Prostate gland (tissue), 2 donors: ENCODE data around the gene FAM20A. TPM values are rescaled to one million over a fixed set of nuclear protein-coding genes. Genes with fewer than 3 reads are reported as not detected.

Experiments used
- DNase-seq: peaks from one replicate; pipeline ENCODE4 v3.0.0-alpha.2; 2019; ENCODE audit warnings: low spot score
- H3K27ac ChIP-seq, 2 donors: fragments of 200-600 bp; sonication (generic); 2 replicates each; pipeline ENCODE4 v1.5.1; 2017 to 2019
- H3K27me3 ChIP-seq: fragments of 200-600 bp; sonication (generic); replicated peaks from 2 replicates; pipeline ENCODE4 v1.5.1; 2019; ENCODE audit not compliant: insufficient read depth
- H3K36me3 ChIP-seq, 2 donors: fragments of 200-600 bp; sonication (generic); 1 replicate in 1 of 2; 2 replicates in 1 of 2; pipeline versions ENCODE4 v1.5.1 to v1.8.1; 2017 to 2019
- H3K4me1 ChIP-seq: fragments of 200-600 bp; sonication (generic); replicated peaks from 2 replicates; pipeline ENCODE4 v1.5.1; 2019
- H3K4me3 ChIP-seq, 2 donors: fragments of 200-600 bp; sonication (generic); 2 replicates each; pipeline ENCODE4 v1.5.1; 2017 to 2019
- H3K9me3 ChIP-seq: fragments of 200-600 bp; sonication (generic); 2 replicates; pipeline ENCODE4 v1.5.1; 2017
- POLR2A ChIP-seq: fragments of 450-650 bp; IDR thresholded peaks from one replicate; pipeline ENCODE4 v1.6.1; 2016; ENCODE audit warnings: antibody characterized with exemption, mild to moderate bottlenecking
- POLR2AphosphoS5 ChIP-seq: sonication (generic); formaldehyde crosslinking; IDR thresholded peaks from one replicate; pipeline ENCODE4 v1.6.1; 2017; ENCODE audit warnings: antibody characterized with exemption
- WGBS: methylation state at CpG from one replicate; pipeline ENCODE4 v1.1.5; 2018; 5-methylcytosine and 5-hydroxymethylcytosine counted together
- intact Hi-C: fragments of 100-400 bp; cut with DNase I; formaldehyde crosslinking; loops from one replicate; pipeline ENCODE4 v1.14.2; 2022
- total RNA-seq, 2 donors: library from RNA; depleted of rRNA; stranded (reverse); fragments of >200 nt; gene quantifications; one replicate each; pipeline ENCODE4 v1.1.0, GENCODE V29; 2016
- TF ChIP-seq, protein P1 (sequence below), 4 experiments: fragments of 200-600 bp in 2 of 4; fragments of 450-650 bp in 2 of 4; sonication (generic) in 2 of 4; IDR thresholded peaks; 1 replicate in 3 of 4; 2 replicates in 1 of 4; pipeline ENCODE4 v1.5.1; 2016 to 2019; ENCODE audit warnings: antibody characterized with exemption in 4 of 4, mild to moderate bottlenecking in 2 of 4, moderate library complexity in 2 of 4

FAM20A gene
- total RNA-seq, 2 donors from 2014 or later = 0.14 to 47.7 TPM

DNA sequence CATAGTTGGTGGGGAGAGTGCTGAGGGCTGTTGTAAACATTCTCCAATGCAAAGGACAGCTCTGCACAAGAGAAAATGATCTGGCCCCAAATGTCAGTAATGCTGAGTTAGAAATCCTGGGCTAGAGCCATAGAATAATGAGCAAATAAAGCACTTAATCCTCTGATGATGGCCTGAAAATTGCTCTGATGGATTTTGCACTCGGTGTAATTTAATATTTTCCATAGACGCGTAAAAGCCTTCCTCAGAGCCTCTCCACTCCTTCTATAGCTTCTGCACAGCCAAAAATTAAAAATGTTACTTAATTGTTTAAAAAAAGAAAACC lies 23.7 kb downstream of the FAM20A start:
- DNase-seq = no peak
- intact Hi-C loops = no loop called here
- no peaks in the 10 kb centered on the region for H3K27me3 ChIP-seq
- WGBS = 74% methylated on average over 3 of the region's 3 CpGs
- no peaks in the 10 kb centered on the region for H3K9me3 ChIP-seq
- no peaks in the 10 kb centered on the region for H3K4me1 ChIP-seq
- H3K4me3 ChIP-seq = no peak overlapping the region
- no peaks in the 10 kb centered on the region for H3K36me3 ChIP-seq
- no peak overlapping the region for H3K27ac ChIP-seq
- TF ChIP-seq POLR2A (no peak), POLR2AphosphoS5 (no peak)
- TF ChIP-seq, protein P1, sequence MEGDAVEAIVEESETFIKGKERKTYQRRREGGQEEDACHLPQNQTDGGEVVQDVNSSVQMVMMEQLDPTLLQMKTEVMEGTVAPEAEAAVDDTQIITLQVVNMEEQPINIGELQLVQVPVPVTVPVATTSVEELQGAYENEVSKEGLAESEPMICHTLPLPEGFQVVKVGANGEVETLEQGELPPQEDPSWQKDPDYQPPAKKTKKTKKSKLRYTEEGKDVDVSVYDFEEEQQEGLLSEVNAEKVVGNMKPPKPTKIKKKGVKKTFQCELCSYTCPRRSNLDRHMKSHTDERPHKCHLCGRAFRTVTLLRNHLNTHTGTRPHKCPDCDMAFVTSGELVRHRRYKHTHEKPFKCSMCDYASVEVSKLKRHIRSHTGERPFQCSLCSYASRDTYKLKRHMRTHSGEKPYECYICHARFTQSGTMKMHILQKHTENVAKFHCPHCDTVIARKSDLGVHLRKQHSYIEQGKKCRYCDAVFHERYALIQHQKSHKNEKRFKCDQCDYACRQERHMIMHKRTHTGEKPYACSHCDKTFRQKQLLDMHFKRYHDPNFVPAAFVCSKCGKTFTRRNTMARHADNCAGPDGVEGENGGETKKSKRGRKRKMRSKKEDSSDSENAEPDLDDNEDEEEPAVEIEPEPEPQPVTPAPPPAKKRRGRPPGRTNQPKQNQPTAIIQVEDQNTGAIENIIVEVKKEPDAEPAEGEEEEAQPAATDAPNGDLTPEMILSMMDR (IDR thresholded peaks at IDR 0.05) = no peak

DNA sequence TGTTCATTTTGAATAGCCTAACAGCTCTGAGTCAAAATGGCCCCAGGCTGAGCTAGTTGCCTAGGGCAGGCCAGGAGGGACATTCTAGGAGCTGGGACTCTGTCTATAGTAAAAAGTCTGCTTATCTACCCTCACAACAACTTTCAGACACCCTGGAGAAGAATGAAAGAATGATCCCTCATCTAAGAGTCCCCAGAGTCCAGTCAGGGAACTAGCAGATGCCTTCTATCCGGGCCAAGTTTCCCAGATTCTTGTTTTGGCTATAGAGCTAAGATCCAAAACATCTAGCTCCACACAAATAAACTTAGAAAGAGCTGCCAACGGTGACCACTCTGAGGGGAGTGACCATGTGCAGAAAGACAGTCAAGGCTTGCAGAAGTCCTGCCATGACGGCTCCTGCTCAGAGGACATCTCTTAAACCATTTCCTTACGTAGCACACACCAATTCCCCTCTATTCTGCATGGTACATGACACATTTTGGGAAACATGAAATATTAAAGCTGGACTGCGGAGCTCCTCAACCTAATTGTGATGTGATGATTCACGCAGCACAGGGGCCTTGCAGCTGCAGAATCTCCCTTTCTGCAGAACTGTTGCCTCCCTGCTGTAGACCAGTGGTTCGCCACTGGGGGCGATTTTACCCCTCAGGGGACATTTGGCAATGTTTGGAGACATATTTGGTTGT lies 24.2 kb downstream of the FAM20A start:
- no peaks in the 10 kb centered on the region for H3K36me3 ChIP-seq
- TF ChIP-seq POLR2A = no peak
- TF ChIP-seq, protein P1 (IDR thresholded peaks at IDR 0.05) = no peak
- TF ChIP-seq POLR2AphosphoS5 = no peak
- intact Hi-C loops = no loop called here
- no peak overlapping the region for H3K4me3 ChIP-seq
- H3K27me3 ChIP-seq = no peaks in the 10 kb centered on the region
- H3K27ac ChIP-seq = no peak overlapping the region
- no peaks in the 10 kb centered on the region for H3K4me1 ChIP-seq
- no peaks in the 10 kb centered on the region for H3K9me3 ChIP-seq
- 78% methylated on average over 8 of the region's 8 CpGs for WGBS
- no peak for DNase-seq

DNA sequence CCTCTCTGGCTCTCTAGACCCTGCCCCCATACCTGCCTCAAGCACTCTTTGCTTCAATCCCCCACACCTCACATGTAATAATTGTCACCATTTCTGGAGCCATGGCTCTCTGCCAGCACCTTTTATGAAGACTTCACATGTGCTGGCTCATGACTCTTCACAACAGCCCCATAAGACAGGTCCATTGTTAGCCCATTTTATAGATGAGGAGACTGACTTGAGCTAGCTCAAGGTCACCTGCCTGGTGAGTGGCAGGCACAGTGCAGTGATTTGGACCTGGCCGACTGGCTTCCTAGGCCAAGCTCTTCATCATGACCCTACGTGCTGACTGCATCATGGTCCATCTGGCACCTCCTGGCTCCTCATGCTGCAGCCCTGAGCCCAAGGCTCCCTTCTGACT lies 25.0 kb downstream of the FAM20A start:
- H3K9me3 ChIP-seq = no peaks in the 10 kb centered on the region
- DNase-seq = no peak
- H3K27ac ChIP-seq = no peak overlapping the region
- intact Hi-C loops = no loop called here
- no peaks in the 10 kb centered on the region for H3K4me1 ChIP-seq
- TF ChIP-seq, protein P1 (IDR thresholded peaks at IDR 0.05) = no peak
- no peak for TF ChIP-seq POLR2AphosphoS5
- no peak for TF ChIP-seq POLR2A
- 93% methylated on average over 2 of the region's 2 CpGs for WGBS
- no peaks in the 10 kb centered on the region for H3K27me3 ChIP-seq
- H3K36me3 ChIP-seq = no peaks in the 10 kb centered on the region
- H3K4me3 ChIP-seq = no peak overlapping the region

DNA sequence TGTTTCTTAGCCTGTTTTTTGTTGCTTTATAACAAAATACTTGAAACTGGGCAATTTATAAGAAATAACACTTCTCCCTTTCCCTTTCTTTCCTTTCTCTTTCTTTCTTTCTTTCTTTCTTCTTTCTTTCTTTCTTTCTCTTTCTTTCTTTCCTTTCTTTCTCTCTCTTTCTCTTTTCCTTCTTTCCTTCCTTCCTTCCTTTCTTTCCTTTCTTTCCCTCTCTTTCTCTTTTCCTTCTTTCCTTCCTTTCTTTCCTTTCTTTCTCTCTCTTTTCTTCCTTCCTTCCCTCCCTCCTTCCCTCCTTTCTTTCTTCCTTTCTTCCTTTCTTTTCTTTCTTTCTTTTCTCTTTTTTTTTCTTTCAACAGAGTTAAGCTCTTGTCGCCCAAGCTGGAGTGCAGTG lies 27.8 kb downstream of the FAM20A start:
- Histone ChIP-seq H3K27me3 (no peaks in the 10 kb centered on the region), H3K36me3 (no peaks in the 10 kb centered on the region), H3K4me1 (no peaks in the 10 kb centered on the region), H3K4me3 (no peak overlapping the region), H3K9me3 (no peaks in the 10 kb centered on the region), H3K27ac (no peak overlapping the region)
- no peak for DNase-seq
- WGBS = 97% methylated on average over 1 of the region's 1 CpG
- no peak for TF ChIP-seq POLR2A
- intact Hi-C loops = no loop called here

DNA sequence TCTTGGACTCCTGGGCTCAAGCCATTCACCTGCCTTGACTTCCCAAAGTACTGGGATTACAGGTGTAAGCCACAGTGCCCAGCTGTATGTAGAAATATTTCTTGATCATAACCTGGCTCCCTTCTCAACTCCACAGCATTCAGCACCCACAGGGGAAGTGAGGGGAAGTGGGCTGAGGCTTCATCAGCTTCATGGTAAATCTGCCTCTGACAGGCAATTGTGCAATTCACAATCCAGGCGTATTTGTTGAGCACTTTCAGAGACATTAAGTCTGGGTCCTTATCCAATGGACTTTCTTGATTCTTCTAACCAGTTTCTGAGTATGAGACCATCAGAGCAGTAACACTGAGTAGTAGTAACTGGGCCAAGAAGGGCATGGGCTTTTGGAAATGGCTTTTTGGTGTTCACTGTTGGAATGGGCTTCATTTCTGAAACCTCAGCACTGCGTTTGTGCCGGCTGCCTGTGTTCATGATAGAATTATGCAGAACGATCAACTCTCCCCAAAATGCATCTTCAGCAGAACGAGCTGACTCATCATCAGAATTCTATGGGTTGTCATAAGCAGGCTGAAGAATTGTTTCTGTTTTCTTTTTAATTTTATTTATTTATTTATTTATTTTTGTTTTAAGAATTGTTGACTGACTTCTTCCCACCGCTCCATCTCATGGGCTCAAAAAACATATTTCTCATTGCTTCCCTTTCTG lies 28.9 kb downstream of the FAM20A start:
- TF ChIP-seq POLR2AphosphoS5 (no peak), POLR2A (no peak)
- TF ChIP-seq, protein P1 (IDR thresholded peaks at IDR 0.05) = no peak
- DNase-seq = no peak
- Histone ChIP-seq H3K27ac (no peak overlapping the region), H3K4me1 (no peaks in the 10 kb centered on the region), H3K4me3 (no peak overlapping the region), H3K36me3 (no peaks in the 10 kb centered on the region), H3K9me3 (no peaks in the 10 kb centered on the region), H3K27me3 (no peaks in the 10 kb centered on the region)
- intact Hi-C loops = no loop called here
- WGBS = 96% methylated on average over 6 of the region's 6 CpGs
